PC-9 (cell line): ENCODE data around the gene MPHOSPH6. TPM values are rescaled to one million over a fixed set of nuclear protein-coding genes. Genes with fewer than 3 reads are reported as not detected.

ENCODE experiments used
- BruUV-seq: library from RNA; stranded (reverse); fragments of 400-500 nt; replicated peaks from 2 replicates; lab custom pipeline; 2021; lab: Mats Ljungman, UMichigan
- CTCF ChIA-PET: fragments of 300-600 bp; sonication (Branson Sonifier 250); formaldehyde crosslinking; loops from one replicate; lab custom pipeline; 2022; ENCODE audit warnings: antibody characterized with exemption; lab: Charles Lee
- POLR2A ChIA-PET: fragments of 300-600 bp; sonication (Branson Sonifier 250); formaldehyde crosslinking; loops from one replicate; lab custom pipeline; 2022; ENCODE audit warnings: antibody characterized with exemption; ENCODE audit not compliant: unreplicated experiment; lab: Charles Lee
- DNase-seq, 2 experiments: peaks; one replicate each; pipeline versions ENCODE4 v3.0.0 to v3.0.0-alpha.2; 2015 to 2022; ENCODE audit warnings: mixed read lengths in 1 of 2
- H2AFZ ChIP-seq: fragments of 200-600 bp; sonication (generic); 2 replicates; pipeline ENCODE4 v1.8.1; 2017; ENCODE audit warnings: antibody characterized with exemption
- H3F3A ChIP-seq: fragments of 200-600 bp; sonication (generic); 2 replicates; pipeline ENCODE4 v1.8.1; 2017; ENCODE audit warnings: antibody characterized with exemption, mild to moderate bottlenecking, low read depth; ENCODE audit not compliant: insufficient read depth
- H3K27ac ChIP-seq: fragments of 200-600 bp; sonication (generic); 2 replicates; pipeline ENCODE4 v1.6.1; 2016; ENCODE audit warnings: mixed run types
- H3K27me3 ChIP-seq: fragments of 200-600 bp; sonication (generic); 2 replicates; pipeline ENCODE4 v1.6.1; 2016; ENCODE audit warnings: low read depth, mixed run types; ENCODE audit not compliant: insufficient read depth
- H3K36me3 ChIP-seq: fragments of 200-600 bp; sonication (generic); 2 replicates; pipeline ENCODE4 v1.6.1; 2016; ENCODE audit warnings: low read depth, mixed run types
- H3K4me1 ChIP-seq: fragments of 200-600 bp; sonication (generic); replicated peaks from 2 replicates; pipeline ENCODE4 v1.6.1; 2016; ENCODE audit warnings: mixed run types; ENCODE audit not compliant: insufficient read depth
- H3K4me2 ChIP-seq: fragments of 200-600 bp; sonication (generic); 2 replicates; pipeline ENCODE4 v1.6.1; 2017; ENCODE audit warnings: mixed run types
- H3K4me3 ChIP-seq: fragments of 200-600 bp; sonication (generic); 2 replicates; pipeline ENCODE4 v1.6.1; 2016; ENCODE audit warnings: mixed run types
- H3K79me2 ChIP-seq: fragments of 200-600 bp; sonication (generic); 2 replicates; pipeline ENCODE4 v1.6.1; 2017; ENCODE audit warnings: low read depth, mixed run types
- H3K9me2 ChIP-seq: fragments of 200-600 bp; sonication (generic); 2 replicates; pipeline ENCODE4 v1.8.1; 2017; ENCODE audit warnings: mild to moderate bottlenecking; ENCODE audit not compliant: insufficient read depth
- H3K9me3 ChIP-seq: fragments of 200-600 bp; sonication (generic); 2 replicates; pipeline ENCODE4 v1.8.1; 2016; ENCODE audit warnings: low read depth; ENCODE audit not compliant: insufficient read depth
- H4K20me1 ChIP-seq: fragments of 200-600 bp; sonication (generic); 2 replicates; pipeline ENCODE4 v1.8.1; 2017; ENCODE audit not compliant: insufficient read depth
- CTCF ChIP-seq: fragments of 200-600 bp; sonication (generic); conservative IDR thresholded peaks from 2 replicates; pipeline ENCODE4 v1.6.1; 2017; ENCODE audit warnings: mixed run types, antibody characterized with exemption, mild to moderate bottlenecking, moderate library complexity
- EZH2 ChIP-seq: fragments of 200-600 bp; sonication (generic); IDR thresholded peaks from 2 replicates; pipeline ENCODE4 v1.8.0; 2017; ENCODE audit warnings: antibody characterized with exemption, low read depth
- intact Hi-C: fragments of 100-400 bp; cut with micrococcal nuclease; formaldehyde crosslinking; loops from one replicate; pipeline ENCODE4 v1.10.0; 2022; ENCODE audit not compliant: unreplicated experiment
- total RNA-seq: library from RNA; stranded (reverse); gene quantifications from 2 replicates; pipeline ENCODE4 v1.2.3, GENCODE V29; 2021

Gene MPHOSPH6
- total RNA-seq, 1 experiment from 2014 or later, result 15.2 TPM

- Histone ChIP-seq H3K27ac (no peak overlapping the region), H3K9me3 (no peaks in the 10 kb centered on the region), H3K4me2 (no peak overlapping the region), H2AFZ (no peak overlapping the region), H3K36me3 (no peaks in the 10 kb centered on the region), H3K4me1 (no peaks in the 10 kb centered on the region), H3K27me3 (no peaks in the 10 kb centered on the region), H3K9me2 (no peaks in the 10 kb centered on the region), H3K79me2 (no peaks in the 10 kb centered on the region), H4K20me1 (0 out of 2 replicates have a peak, but pooled peaks cover 2% of the 10 kb centered on the region), H3K4me3 (no peak overlapping the region), H3F3A (no peaks in the 10 kb centered on the region)
- intact Hi-C loops, result no loop called here
- ChIA-PET CTCF (no interaction called here), POLR2A (no interaction called here)
- no peak for TF ChIP-seq CTCF
- no peak for TF ChIP-seq EZH2
- BruUV-seq, result no TSS peak
- no peak for DNase-seq
These were observed 20.5 kb downstream of the MPHOSPH6 start for GRCh38 chr16:82149536-82149935.

GRCh38 chr16:82147546-82147945, 22.5 kb downstream of the MPHOSPH6 start:
- BruUV-seq, result no TSS peak
- H3K4me2 ChIP-seq, result no peak overlapping the region
- H3K9me2 ChIP-seq, result no peaks in the 10 kb centered on the region
- H2AFZ ChIP-seq, result no peak overlapping the region
- no peaks in the 10 kb centered on the region for H3K27me3 ChIP-seq
- no peak overlapping the region for H3K27ac ChIP-seq
- ChIA-PET CTCF (no interaction called here), POLR2A (no interaction called here)
- H3K79me2 ChIP-seq, result no peaks in the 10 kb centered on the region
- no peak for TF ChIP-seq CTCF
- no peak for TF ChIP-seq EZH2
- H4K20me1 ChIP-seq, result 0 out of 2 replicates have a peak, but pooled peaks cover 2% of the 10 kb centered on the region
- no peak for DNase-seq
- intact Hi-C loops, result no loop called here
- H3K36me3 ChIP-seq, result no peaks in the 10 kb centered on the region
- H3K4me3 ChIP-seq, result no peak overlapping the region
- H3K9me3 ChIP-seq, result no peaks in the 10 kb centered on the region
- no peaks in the 10 kb centered on the region for H3F3A ChIP-seq
- no peaks in the 10 kb centered on the region for H3K4me1 ChIP-seq

GRCh38 chr16:82146957-82147356, 23.1 kb downstream of the MPHOSPH6 start:
- no peaks in the 10 kb centered on the region for H3K4me1 ChIP-seq
- H3K27ac ChIP-seq, result no peak overlapping the region
- no peaks in the 10 kb centered on the region for H3K36me3 ChIP-seq
- H3K27me3 ChIP-seq, result no peaks in the 10 kb centered on the region
- intact Hi-C loops, result no loop called here
- no TSS peak for BruUV-seq
- ChIA-PET POLR2A (no interaction called here), CTCF (no interaction called here)
- no peaks in the 10 kb centered on the region for H3F3A ChIP-seq
- TF ChIP-seq EZH2, result no peak
- TF ChIP-seq CTCF, result no peak
- H3K9me3 ChIP-seq, result no peaks in the 10 kb centered on the region
- no peak overlapping the region for H3K4me2 ChIP-seq
- H3K79me2 ChIP-seq, result no peaks in the 10 kb centered on the region
- H4K20me1 ChIP-seq, result 0 out of 2 replicates have a peak, but pooled peaks cover 2% of the 10 kb centered on the region
- no peak overlapping the region for H2AFZ ChIP-seq
- H3K4me3 ChIP-seq, result no peak overlapping the region
- no peak for DNase-seq
- no peaks in the 10 kb centered on the region for H3K9me2 ChIP-seq
